Measurements from ENCODE around the gene GTF2A2.

GTF2A2 gene

DNA sequence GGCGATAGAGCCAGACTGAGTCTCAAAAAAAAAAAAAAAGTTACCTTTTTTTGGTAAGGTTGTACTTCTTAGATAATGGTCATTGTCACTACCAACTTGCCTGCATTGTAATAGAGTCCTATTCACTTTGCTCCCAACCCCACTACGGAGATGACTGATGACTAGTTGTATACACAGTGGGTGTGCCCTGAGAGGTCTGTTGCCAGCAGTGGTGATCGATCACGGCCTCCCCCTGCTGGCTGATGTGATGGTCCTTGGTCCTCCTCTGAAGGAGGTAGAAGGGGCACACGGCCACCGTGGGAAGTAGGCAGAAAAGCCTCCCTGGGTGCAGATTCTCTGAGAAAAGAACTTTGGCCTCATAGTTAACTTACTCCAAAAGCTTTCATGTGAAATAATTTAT, 35.0 kb downstream of the GTF2A2 start:
- H3K27ac ChIP-seq (ENCODE audit: extremely low read depth, low read depth, low read length) = no peak overlapping the region
- no peaks in the 10 kb centered on the region for H3K9me3 ChIP-seq (ENCODE audit: control insufficient read depth, insufficient read depth, low read depth, low read length)
- ChIA-PET POLR2A (no interaction called here), CTCF (interaction anchor here (0.5 to 1.7 kb wide), 5 partner anchors 12 to 112 kb away, joined by 3 to 4 read pairs (median 3); no protein-coding TSS in a partner anchor)
- H3K36me3 ChIP-seq (ENCODE audit: control insufficient read depth in 2 of 2, insufficient read depth in 1 of 2, low read length in 2 of 2) = no peaks in the 10 kb centered on the region
- no peak for TF ChIP-seq ZFP3 (tag by site-specific recombination; IDR thresholded peaks at IDR 0.05; ENCODE audit: low read depth)
- TF ChIP-seq CTCF (tag by site-specific recombination; IDR thresholded peaks at IDR 0.05) = peak; percentile 46; the same call in 1 of the 2 replicates
- TF ChIP-seq PRDM10 (tag by site-specific recombination; IDR thresholded peaks at IDR 0.05) = peak; percentile 59; the same call in 1 of the 2 replicates
- TF ChIP-seq KLF9 (tag by site-specific recombination; IDR thresholded peaks at IDR 0.05; ENCODE audit: low read depth) = peak; percentile 37; the same call in 1 of the 2 replicates
- no peak overlapping the region for H3K4me3 ChIP-seq (ENCODE audit: low read depth, low read length)
- H3K4me1 ChIP-seq (ENCODE audit: control insufficient read depth, insufficient read depth, low read length) = no peaks in the 10 kb centered on the region

GRCh38 chr15:59618406-59618805, 38.9 kb downstream of the GTF2A2 start:
- Histone ChIP-seq H3K4me1 (ENCODE audit: control insufficient read depth, insufficient read depth, low read length) (no peaks in the 10 kb centered on the region), H3K4me3 (ENCODE audit: low read depth, low read length) (no peak overlapping the region), H3K27ac (ENCODE audit: extremely low read depth, low read depth, low read length) (no peak overlapping the region), H3K36me3 (ENCODE audit: control insufficient read depth in 2 of 2, insufficient read depth in 1 of 2, low read length in 2 of 2) (no peaks in the 10 kb centered on the region), H3K9me3 (ENCODE audit: control insufficient read depth, insufficient read depth, low read depth, low read length) (no peaks in the 10 kb centered on the region)
- TF ChIP-seq ZNF707 (tag by site-specific recombination; IDR thresholded peaks at IDR 0.05) = no peak
- CTCF ChIA-PET = no interaction called here
- POLR2A ChIA-PET = no interaction called here

- H3K36me3 ChIP-seq (ENCODE audit: control insufficient read depth in 2 of 2, insufficient read depth in 1 of 2, low read length in 2 of 2) = no peaks in the 10 kb centered on the region
- H3K4me3 ChIP-seq (ENCODE audit: low read depth, low read length) = no peak overlapping the region
- no peaks in the 10 kb centered on the region for H3K4me1 ChIP-seq (ENCODE audit: control insufficient read depth, insufficient read depth, low read length)
- CTCF ChIA-PET = interaction anchor here (0.6 to 1.3 kb wide), 4 partner anchors 27 to 822 kb away, joined by 3 to 6 read pairs (median 4); no protein-coding TSS in a partner anchor
- no peak for TF ChIP-seq ZXDB (tag by site-specific recombination; IDR thresholded peaks at IDR 0.05)
- TF ChIP-seq ZNF114 (tag by site-specific recombination; IDR thresholded peaks at IDR 0.05) = no peak
- TF ChIP-seq KLF8 (tag by site-specific recombination; IDR thresholded peaks at IDR 0.05) = no peak
- H3K9me3 ChIP-seq (ENCODE audit: control insufficient read depth, insufficient read depth, low read depth, low read length) = no peaks in the 10 kb centered on the region
- H3K27ac ChIP-seq (ENCODE audit: extremely low read depth, low read depth, low read length) = no peak overlapping the region
- POLR2A ChIA-PET = no interaction called here
These were observed 40.9 kb downstream of the GTF2A2 start for GRCh38 chr15:59616379-59616778.

DNA sequence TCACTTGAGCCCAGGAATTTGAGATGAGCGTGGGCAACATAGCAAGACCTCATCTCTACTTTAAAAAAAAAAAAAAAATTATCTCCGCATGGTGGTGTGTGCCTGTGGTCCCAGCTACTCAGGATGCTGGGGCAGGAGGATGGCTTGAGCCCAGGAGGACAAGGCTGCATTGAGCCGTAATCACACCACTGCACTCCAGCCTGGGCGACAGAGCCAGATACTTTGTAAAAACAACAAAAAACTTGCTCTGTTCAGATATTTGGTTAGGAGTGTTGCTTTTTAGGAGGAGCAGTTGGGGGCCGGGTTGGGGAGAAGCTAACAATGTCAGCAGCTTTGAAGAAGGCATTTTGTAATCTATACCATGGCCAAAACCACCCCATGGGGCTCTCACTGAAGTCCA, 41.7 kb downstream of the GTF2A2 start:
- Histone ChIP-seq H3K4me3 (ENCODE audit: low read depth, low read length) (no peak overlapping the region), H3K36me3 (ENCODE audit: control insufficient read depth in 2 of 2, insufficient read depth in 1 of 2, low read length in 2 of 2) (no peaks in the 10 kb centered on the region), H3K9me3 (ENCODE audit: control insufficient read depth, insufficient read depth, low read depth, low read length) (no peaks in the 10 kb centered on the region), H3K27ac (ENCODE audit: extremely low read depth, low read depth, low read length) (no peak overlapping the region), H3K4me1 (ENCODE audit: control insufficient read depth, insufficient read depth, low read length) (no peaks in the 10 kb centered on the region)
- CTCF ChIA-PET = interaction anchor here (0.6 to 0.7 kb wide), 2 partner anchors 96 to 823 kb away, joined by 4 read pairs; no protein-coding TSS in a partner anchor
- POLR2A ChIA-PET = no interaction called here
- TF ChIP-seq ZNF670 (tag by site-specific recombination; IDR thresholded peaks at IDR 0.05; ENCODE audit: low read depth) (no peak), ZNF132 (tag by site-specific recombination; IDR thresholded peaks at IDR 0.05; ENCODE audit: borderline replicate concordance) (no peak), ZIC2 (tag by site-specific recombination; IDR thresholded peaks at IDR 0.05) (no peak), ZNF114 (tag by site-specific recombination; IDR thresholded peaks at IDR 0.05) (no peak), ZNF747 (tag by site-specific recombination; IDR thresholded peaks at IDR 0.05) (no peak), ZNF26 (tag by site-specific recombination; IDR thresholded peaks at IDR 0.05) (no peak), HOXC10 (CRISPR knock-in tag; IDR thresholded peaks at IDR 0.05) (no peak), MYNN (tag by site-specific recombination; IDR thresholded peaks at IDR 0.05; ENCODE audit: borderline replicate concordance) (no peak), ZNF214 (tag by site-specific recombination; IDR thresholded peaks at IDR 0.05; ENCODE audit: borderline replicate concordance) (no peak), BCL11B (tag by site-specific recombination; IDR thresholded peaks at IDR 0.05; ENCODE audit: low read depth) (no peak), ZNF488 (tag by site-specific recombination; IDR thresholded peaks at IDR 0.05) (no peak)
- TF ChIP-seq, protein P1, sequence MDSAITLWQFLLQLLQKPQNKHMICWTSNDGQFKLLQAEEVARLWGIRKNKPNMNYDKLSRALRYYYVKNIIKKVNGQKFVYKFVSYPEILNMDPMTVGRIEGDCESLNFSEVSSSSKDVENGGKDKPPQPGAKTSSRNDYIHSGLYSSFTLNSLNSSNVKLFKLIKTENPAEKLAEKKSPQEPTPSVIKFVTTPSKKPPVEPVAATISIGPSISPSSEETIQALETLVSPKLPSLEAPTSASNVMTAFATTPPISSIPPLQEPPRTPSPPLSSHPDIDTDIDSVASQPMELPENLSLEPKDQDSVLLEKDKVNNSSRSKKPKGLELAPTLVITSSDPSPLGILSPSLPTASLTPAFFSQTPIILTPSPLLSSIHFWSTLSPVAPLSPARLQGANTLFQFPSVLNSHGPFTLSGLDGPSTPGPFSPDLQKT (IDR thresholded peaks at IDR 0.05; ENCODE audit: borderline replicate concordance, low read depth, low read length) = no peak
